GM12872 (cell line): ENCODE data around the gene CRKL.

Experiments
- CTCF ChIP-seq: IDR thresholded peaks from 3 replicates; pipeline ENCODE4 v1.5.1; 2011; ENCODE audit warnings: low read depth, mild to moderate bottlenecking, low read length, moderate library complexity; ENCODE audit not compliant: insufficient read depth

The CRKL gene

GRCh38 chr22:20957683-20958431 lies 40.6 kb downstream of the CRKL start:
- TF ChIP-seq CTCF, result no peak

- no peak for TF ChIP-seq CTCF
Observed at GRCh38 chr22:20959578-20960461, 42.6 kb downstream of the CRKL start.

GRCh38 chr22:20960609-20961008 lies 43.4 kb downstream of the CRKL start:
- no peak for TF ChIP-seq CTCF

- no peak for TF ChIP-seq CTCF
Observed at GRCh38 chr22:20962491-20962945, 45.3 kb downstream of the CRKL start.

- no peak for TF ChIP-seq CTCF
Observed at GRCh38 chr22:20963201-20964052, 46.2 kb downstream of the CRKL start.

GRCh38 chr22:20964090-20964798 lies 47.0 kb downstream of the CRKL start:
- no peak for TF ChIP-seq CTCF
